Spinal cord (tissue), 10 donors: ENCODE measurements around the gene BRAF. TPM values are rescaled to one million over a fixed set of nuclear protein-coding genes. Genes with fewer than 3 reads are reported as not detected.
"Not testable (repeated sequence)": the region's sequence is repeated elsewhere in the genome, so short reads cannot be mapped to it uniquely, and the experiment has no call there.

ENCODE experiments used
- DNase-seq, 6 donors: peaks; one replicate each; pipeline versions ENCODE4 v3.0.0 to v3.0.0-alpha.2; 2013 to 2015; ENCODE audit warnings: low spot score in 6 of 6, low read depth in 4 of 6
- H3K27ac ChIP-seq: one replicate; pipeline ENCODE4 v1.5.1; 2013; ENCODE audit warnings: low read depth, low read length, control low read depth
- H3K27me3 ChIP-seq: one replicate; pipeline ENCODE4 v1.6.1; 2013; ENCODE audit warnings: low read length; ENCODE audit not compliant: control insufficient read depth, insufficient read depth
- H3K36me3 ChIP-seq: one replicate; pipeline ENCODE4 v1.6.1; 2013; ENCODE audit warnings: low read length; ENCODE audit not compliant: control insufficient read depth, insufficient read depth
- H3K4me1 ChIP-seq: one replicate; pipeline ENCODE4 v1.6.1; 2013; ENCODE audit warnings: low read length; ENCODE audit not compliant: control insufficient read depth, insufficient read depth
- H3K4me3 ChIP-seq: one replicate; pipeline ENCODE4 v1.5.1; 2013; ENCODE audit warnings: low read depth, low read length, control low read depth
- H3K9me3 ChIP-seq: one replicate; pipeline ENCODE4 v1.6.1; 2013; ENCODE audit warnings: low read length; ENCODE audit not compliant: control insufficient read depth, insufficient read depth
- WGBS: methylation state at CpG from one replicate; pipeline ENCODE4 v1.1.5; 2013; ENCODE audit warnings: missing lambda C conversion rate; ENCODE audit not compliant: insufficient coverage; 5-methylcytosine and 5-hydroxymethylcytosine counted together
- polyA plus RNA-seq, 2 donors: library from polyadenylated mRNA; unstranded; fragments of 120-200 nt; gene quantifications; one replicate each; pipeline ENCODE4 v1.2.1, GENCODE V29; 2013; ENCODE audit not compliant: insufficient read length in 2 of 2
- total RNA-seq, 2 donors: library from RNA; depleted of rRNA in 1 of 2; stranded (reverse); fragments of 120-200 nt in 1 of 2; fragments of >200 nt in 1 of 2; gene quantifications; one replicate each; pipeline versions ENCODE4 v1.2.3 to v1.2.4, GENCODE V29; 2013 to 2014
- donor health status: healthy.

BRAF gene
- total and polyA plus RNA-seq, 4 donors: 21.7 to 71.4 (median 31.1) TPM

DNA sequence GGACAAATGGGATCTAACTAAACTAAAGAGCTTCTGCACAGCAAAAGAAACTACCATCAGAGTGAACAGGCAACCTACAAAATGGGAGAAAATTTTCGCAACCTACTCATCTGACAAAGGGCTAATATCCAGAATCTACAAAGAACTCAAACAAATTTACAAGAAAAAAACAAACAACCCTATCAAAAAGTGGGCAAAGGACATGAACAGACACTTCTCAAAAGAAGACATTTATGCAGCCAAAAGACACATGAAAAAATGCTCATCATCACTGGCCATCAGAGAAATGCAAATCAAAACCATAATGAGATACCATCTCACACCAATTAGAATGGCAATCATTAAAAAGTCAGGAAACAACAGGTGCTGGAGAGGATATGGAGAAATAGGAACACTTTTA, 159.3 kb downstream of the BRAF start:
- not testable (repeated sequence) for H3K4me1 ChIP-seq, H3K36me3 ChIP-seq, H3K4me3 ChIP-seq, H3K27me3 ChIP-seq, DNase-seq, H3K9me3 ChIP-seq, H3K27ac ChIP-seq
- no CpG with 5 or more reads among the region's 1 CpG for WGBS

- H3K27ac ChIP-seq, DNase-seq: not testable (repeated sequence)
These were observed 161.6 kb downstream of the BRAF start for GRCh38 chr7:140763166-140763565.

DNA sequence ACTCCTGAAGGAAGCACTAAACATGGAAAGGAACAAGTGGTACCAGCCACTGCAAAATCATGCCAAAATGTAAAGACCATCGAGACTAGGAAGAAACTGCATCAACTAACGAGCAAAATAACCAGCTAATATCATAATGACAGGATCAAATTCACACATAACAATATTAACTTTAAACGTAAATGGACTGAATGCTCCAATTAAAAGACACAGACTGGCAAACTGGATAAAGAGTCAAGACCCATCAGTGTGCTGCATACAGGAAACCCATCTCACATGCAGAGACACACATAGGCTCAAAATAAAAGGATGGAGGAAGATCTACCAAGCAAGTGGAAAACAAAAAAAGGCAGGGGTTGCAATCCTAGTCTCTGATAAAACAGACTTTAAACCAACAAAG, 163.4 kb downstream of the BRAF start:
- not testable (repeated sequence) for DNase-seq, H3K4me1 ChIP-seq, H3K27ac ChIP-seq, H3K27me3 ChIP-seq, H3K4me3 ChIP-seq, H3K9me3 ChIP-seq, H3K36me3 ChIP-seq
- WGBS: no CpG with 5 or more reads among the region's 3 CpGs

More at GRCh38 chr7:140763166-140763565, 161.6 kb downstream of the BRAF start:
- not testable (repeated sequence) for H3K9me3 ChIP-seq, H3K36me3 ChIP-seq, H3K4me1 ChIP-seq, H3K4me3 ChIP-seq, H3K27me3 ChIP-seq
- no CpG with 5 or more reads among the region's 25 CpGs for WGBS

DNA sequence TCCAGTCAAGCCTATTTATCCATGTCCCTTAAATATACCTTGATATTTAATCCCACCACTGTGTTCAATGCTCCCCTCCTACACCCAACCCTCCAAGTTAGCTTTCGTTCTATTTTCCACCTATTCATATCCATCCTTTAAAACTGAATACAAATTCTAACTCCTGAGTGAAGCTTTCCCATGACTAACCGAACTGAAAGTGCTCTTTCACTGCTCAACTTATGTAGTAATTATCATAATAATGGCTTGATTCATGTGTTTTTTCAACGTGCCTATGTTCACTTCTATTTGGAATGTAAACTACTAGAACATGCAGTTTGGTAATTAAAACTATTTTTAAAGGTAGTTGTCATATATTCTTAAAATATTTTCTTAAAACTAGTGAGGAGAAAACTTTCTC, 170.2 kb downstream of the BRAF start:
- H3K9me3 ChIP-seq: no peaks in the 10 kb centered on the region
- no peaks in the 10 kb centered on the region for H3K36me3 ChIP-seq
- no peak for DNase-seq
- 0% methylated on average over 1 of the region's 3 CpGs for WGBS
- no peak overlapping the region for H3K4me3 ChIP-seq
- H3K27me3 ChIP-seq: no peaks in the 10 kb centered on the region
- H3K4me1 ChIP-seq: no peaks in the 10 kb centered on the region
- no peak overlapping the region for H3K27ac ChIP-seq

- Histone ChIP-seq H3K4me3 (no peak overlapping the region), H3K9me3 (no peaks in the 10 kb centered on the region), H3K27ac (no peak overlapping the region), H3K36me3 (no peaks in the 10 kb centered on the region), H3K27me3 (no peaks in the 10 kb centered on the region), H3K4me1 (no peaks in the 10 kb centered on the region)
- no peak for DNase-seq
- WGBS: no CpG with 5 or more reads among the region's 1 CpG
These were observed 172.2 kb downstream of the BRAF start for GRCh38 chr7:140752533-140752932.

GRCh38 chr7:140746751-140747150, 178.0 kb downstream of the BRAF start:
- no peak for DNase-seq
- H3K36me3 ChIP-seq: peaks cover 4% of the 10 kb centered on the region
- H3K27me3 ChIP-seq: no peaks in the 10 kb centered on the region
- H3K4me3 ChIP-seq: no peak overlapping the region
- H3K27ac ChIP-seq: no peak overlapping the region
- no peaks in the 10 kb centered on the region for H3K4me1 ChIP-seq
- H3K9me3 ChIP-seq: no peaks in the 10 kb centered on the region
- no CpG with 5 or more reads among the region's 2 CpGs for WGBS

GRCh38 chr7:140745266-140746058, 179.3 kb downstream of the BRAF start:
- no peaks in the 10 kb centered on the region for H3K27me3 ChIP-seq
- H3K9me3 ChIP-seq: no peaks in the 10 kb centered on the region
- peaks cover 4% of the 10 kb centered on the region for H3K36me3 ChIP-seq
- H3K4me1 ChIP-seq: no peaks in the 10 kb centered on the region
- H3K4me3 ChIP-seq: no peak overlapping the region
- DNase-seq: no peak
- H3K27ac ChIP-seq: no peak overlapping the region
- 81% methylated on average over 3 of the region's 6 CpGs for WGBS

- no peak overlapping the region for H3K27ac ChIP-seq
- H3K4me3 ChIP-seq: no peak overlapping the region
- no peaks in the 10 kb centered on the region for H3K9me3 ChIP-seq
- 100% methylated on average over 1 of the region's 2 CpGs for WGBS
- H3K36me3 ChIP-seq: peaks cover 4% of the 10 kb centered on the region
- no peaks in the 10 kb centered on the region for H3K4me1 ChIP-seq
- DNase-seq: no peak
- H3K27me3 ChIP-seq: no peaks in the 10 kb centered on the region
These were observed 180.7 kb downstream of the BRAF start for GRCh38 chr7:140744005-140744404.

GRCh38 chr7:140743255-140743654, 181.5 kb downstream of the BRAF start:
- not testable (repeated sequence) for H3K27ac ChIP-seq, H3K36me3 ChIP-seq, DNase-seq, H3K4me3 ChIP-seq, H3K4me1 ChIP-seq, H3K9me3 ChIP-seq, H3K27me3 ChIP-seq
- no CpG with 5 or more reads among the region's 4 CpGs for WGBS

DNA sequence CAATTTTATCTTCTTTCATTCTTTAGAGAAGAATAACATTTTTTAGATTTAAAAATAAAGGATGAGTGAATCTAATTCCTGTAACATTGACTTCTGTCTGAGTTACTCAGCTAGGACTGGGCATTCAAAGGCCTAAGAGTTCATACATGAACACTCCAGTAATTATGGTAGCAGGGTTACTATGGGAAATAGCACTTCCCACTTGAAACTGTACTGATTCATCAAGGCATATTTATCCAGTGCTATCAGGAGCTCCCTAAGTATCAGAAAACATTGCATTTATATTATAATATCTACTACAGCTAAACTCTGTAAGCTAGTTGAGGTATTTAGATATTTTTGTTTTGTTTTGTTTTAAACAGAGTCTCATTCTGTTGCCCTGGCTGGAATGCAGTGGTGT, 186.4 kb downstream of the BRAF start:
- no peaks in the 10 kb centered on the region for H3K4me1 ChIP-seq
- no peak for DNase-seq
- peaks cover 5% of the 10 kb centered on the region for H3K36me3 ChIP-seq
- no peak overlapping the region for H3K27ac ChIP-seq
- H3K27me3 ChIP-seq: no peaks in the 10 kb centered on the region
- H3K9me3 ChIP-seq: no peaks in the 10 kb centered on the region
- H3K4me3 ChIP-seq: no peak overlapping the region
